Measurements from ENCODE around the gene CCDC88C. TPM values are rescaled to one million over a fixed set of nuclear protein-coding genes. Genes with fewer than 3 reads are reported as not detected.

Gene CCDC88C
- total RNA-seq, 1 experiment from 2014 or later = 64.8 TPM

- Mint-ChIP-seq H3K36me3 (peaks cover 31% of the 10 kb centered on the region), H3K27ac (no peak overlapping the region), H3K9me3 (no peaks in the 10 kb centered on the region), H3K27me3 (ENCODE audit: low read depth) (no peaks in the 10 kb centered on the region), H3K4me3 (no peak overlapping the region), H3K4me1 (peaks cover 15% of the 10 kb centered on the region)
- TF ChIP-seq ZNF121 (CRISPR knock-in tag; IDR thresholded peaks at IDR 0.05) (no peak), RORB (CRISPR knock-in tag; IDR thresholded peaks at IDR 0.05) (no peak), ZNF317 (CRISPR knock-in tag; IDR thresholded peaks at IDR 0.05; ENCODE audit: borderline replicate concordance, low read depth) (no peak), GABPB1 (CRISPR knock-in tag; IDR thresholded peaks at IDR 0.05) (no peak), ARID4B (CRISPR knock-in tag; IDR thresholded peaks at IDR 0.05; ENCODE audit: borderline replicate concordance) (no peak), RELA (CRISPR knock-in tag; IDR thresholded peaks at IDR 0.05; ENCODE audit: borderline replicate concordance) (no peak), ATF2 (CRISPR knock-in tag; IDR thresholded peaks at IDR 0.05; ENCODE audit: borderline replicate concordance, low read depth) (no peak), TP53 (CRISPR knock-in tag; IDR thresholded peaks at IDR 0.05) (no peak), MAX (CRISPR knock-in tag; IDR thresholded peaks at IDR 0.05) (no peak), FOXP4 (CRISPR knock-in tag; IDR thresholded peaks at IDR 0.05) (no peak)
- CTCF ChIA-PET = interaction anchor here (0.9 to 2.9 kb wide), 3 partner anchors 26 to 167 kb away, joined by 4 to 11 read pairs (median 4); no protein-coding TSS in a partner anchor
- DNase-seq (ENCODE audit: low spot score) = no peak
- ATAC-seq = peak; percentile 50
- POLR2A ChIA-PET = no interaction called here
Observed at GRCh38 chr14:91453744-91454143, 36.1 kb upstream of the CCDC88C start.

- no peak for TF ChIP-seq HMGXB4 (CRISPR knock-in tag; IDR thresholded peaks at IDR 0.05)
- no peak for TF ChIP-seq IRF1 (CRISPR knock-in tag; IDR thresholded peaks at IDR 0.05)
- no peak for TF ChIP-seq NFE2L1 (CRISPR knock-in tag; IDR thresholded peaks at IDR 0.05)
- TF ChIP-seq GTF2I (CRISPR knock-in tag; conservative IDR thresholded peaks at IDR 0.05) = no peak
- no peak for TF ChIP-seq ATF2 (CRISPR knock-in tag; IDR thresholded peaks at IDR 0.05; ENCODE audit: borderline replicate concordance, low read depth)
- no peak for ATAC-seq
- Mint-ChIP-seq H3K4me3 (no peak overlapping the region), H3K9me3 (peaks cover 16% of the 10 kb centered on the region), H3K27me3 (ENCODE audit: low read depth) (no peaks in the 10 kb centered on the region; the same call in 1 of the 2 replicates), H3K27ac (no peak overlapping the region), H3K36me3 (peaks cover 10% of the 10 kb centered on the region), H3K4me1 (no peaks in the 10 kb centered on the region)
- CTCF ChIA-PET = no interaction called here
- POLR2A ChIA-PET = no interaction called here
- DNase-seq (ENCODE audit: low spot score) = no peak
Observed at GRCh38 chr14:91444335-91445020, 26.9 kb upstream of the CCDC88C start.
